GM19468 (cell line): ENCODE results near the gene SOD1.
"Not testable (repeated sequence)": the region's sequence is repeated elsewhere in the genome, so short reads cannot be mapped to it uniquely, and the experiment has no call there.

ENCODE experiments used
- ATAC-seq: cut with Tn5 transposase; IDR thresholded peaks from one replicate; pipeline ENCODE4 v1.9.1; 2021; ENCODE audit warnings: mild to moderate bottlenecking, moderate library complexity, moderate number of reproducible peaks; ENCODE audit not compliant: unreplicated experiment; ENCODE audit errors: extremely low read depth

Gene SOD1

DNA sequence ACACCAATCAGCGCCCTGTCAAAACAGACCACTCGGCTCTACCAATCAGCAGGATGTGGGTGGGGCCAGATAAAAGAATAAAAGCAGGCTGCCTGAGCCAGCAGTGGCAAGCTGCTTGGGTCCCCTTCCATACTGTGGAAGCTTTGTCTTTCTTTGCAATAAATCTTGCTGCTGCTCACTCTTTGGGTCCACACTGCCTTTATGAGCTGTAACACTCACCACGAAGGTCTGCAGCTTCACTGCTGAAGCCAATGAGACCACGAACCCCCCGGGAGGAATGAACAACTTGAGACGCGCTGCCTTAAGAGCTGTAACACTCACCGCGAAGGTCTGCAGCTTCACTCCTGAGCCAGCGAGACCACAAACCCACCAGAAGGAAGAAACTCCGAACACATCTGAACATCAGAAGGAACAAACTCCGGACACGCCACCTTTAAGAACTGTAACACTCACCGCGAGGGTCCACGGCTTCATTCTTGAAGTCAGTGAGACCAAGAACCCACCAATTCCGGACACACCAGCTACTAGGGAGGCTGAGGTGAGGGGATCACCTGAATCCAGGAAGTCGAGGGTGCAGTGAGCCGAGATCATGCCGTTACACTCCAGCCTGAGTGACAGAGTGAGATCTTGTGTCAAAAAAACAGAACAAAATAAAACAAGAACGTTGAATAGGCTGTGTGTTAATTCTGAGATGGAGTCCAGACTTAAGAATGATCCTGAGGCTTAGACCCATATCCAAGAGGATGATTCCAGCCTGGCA, 4.5 kb upstream of the SOD1 start:
- ATAC-seq = not testable (repeated sequence)

DNA sequence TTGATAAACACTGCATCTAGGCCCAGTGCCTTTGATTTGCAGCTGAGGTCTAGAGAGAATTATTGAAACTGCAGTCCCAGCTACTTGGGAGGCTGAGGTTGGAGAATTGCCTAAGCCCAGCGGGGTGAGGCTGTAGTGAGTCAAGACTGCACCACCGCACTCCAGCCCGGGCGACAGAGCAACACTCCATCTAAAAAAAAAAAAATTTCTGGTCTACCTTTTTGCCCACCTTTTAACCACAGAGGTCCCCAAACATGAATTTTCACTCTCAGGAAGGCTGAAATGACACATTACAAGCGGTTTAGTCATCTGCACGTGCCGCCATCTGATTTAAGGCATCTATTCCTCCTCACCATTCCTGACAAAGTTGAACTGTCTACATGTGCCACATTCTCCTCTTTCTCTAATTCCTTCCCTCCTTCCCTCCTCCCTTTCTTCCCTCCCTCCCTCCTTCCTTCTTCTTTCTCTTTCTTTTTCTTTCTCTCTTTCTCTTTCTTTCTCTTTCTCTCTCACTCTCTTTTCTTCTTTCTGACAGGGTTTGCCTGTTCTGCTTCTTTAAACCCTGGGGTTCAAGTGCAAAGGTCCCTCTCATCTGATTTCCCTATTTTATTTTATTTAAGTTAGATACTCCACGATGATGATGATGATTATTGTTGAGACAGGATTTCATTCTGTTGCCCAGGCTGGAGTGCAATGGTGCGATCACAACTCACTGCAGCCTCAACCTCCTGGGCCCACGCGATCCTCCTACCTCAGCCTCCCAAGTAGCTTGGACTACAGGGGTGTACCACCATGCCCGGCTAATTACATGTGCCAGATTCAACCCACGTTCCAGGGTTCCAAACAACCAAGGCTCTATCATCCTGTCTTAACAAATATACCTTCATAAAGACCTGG, 3.0 kb upstream of the SOD1 start:
- no peak for ATAC-seq

DNA sequence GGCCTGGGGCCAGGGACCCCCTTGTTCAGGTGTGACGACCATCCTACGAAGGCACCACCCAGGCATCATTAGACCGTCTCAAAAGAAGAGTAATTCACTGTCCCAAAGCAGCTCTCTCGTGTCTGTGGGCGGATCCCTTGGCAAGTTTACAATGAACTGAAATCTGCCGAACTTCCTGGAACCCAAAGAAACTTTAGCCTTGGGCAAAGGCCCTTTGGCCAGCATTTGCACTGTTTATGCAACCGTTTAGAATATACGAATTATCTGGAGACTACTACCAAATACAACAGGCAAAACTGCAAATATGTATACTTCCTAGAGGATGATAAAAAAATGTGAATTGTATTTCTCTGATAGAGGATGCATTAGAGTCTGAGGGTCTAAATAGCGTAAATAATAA, 1.4 kb upstream of the SOD1 start:
- ATAC-seq = no peak

DNA sequence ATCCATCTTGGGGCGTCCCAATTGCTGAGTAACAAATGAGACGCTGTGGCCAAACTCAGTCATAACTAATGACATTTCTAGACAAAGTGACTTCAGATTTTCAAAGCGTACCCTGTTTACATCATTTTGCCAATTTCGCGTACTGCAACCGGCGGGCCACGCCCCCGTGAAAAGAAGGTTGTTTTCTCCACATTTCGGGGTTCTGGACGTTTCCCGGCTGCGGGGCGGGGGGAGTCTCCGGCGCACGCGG, 282 bp upstream of the SOD1 start:
- ATAC-seq = no peak

DNA sequence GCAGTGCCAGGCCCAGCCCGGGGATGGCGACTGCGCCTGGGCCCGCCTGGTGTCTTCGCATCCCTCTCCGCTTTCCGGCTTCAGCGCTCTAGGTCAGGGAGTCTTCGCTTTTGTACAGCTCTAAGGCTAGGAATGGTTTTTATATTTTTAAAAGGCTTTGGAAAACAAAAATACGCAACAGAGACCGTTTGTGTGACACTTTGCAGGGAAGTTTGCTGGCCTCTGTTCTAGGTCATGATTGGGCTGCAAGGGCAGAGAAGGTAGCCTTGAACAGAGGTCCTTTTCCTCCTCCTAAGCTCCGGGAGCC, 719 bp downstream of the SOD1 start:
- no peak for ATAC-seq

DNA sequence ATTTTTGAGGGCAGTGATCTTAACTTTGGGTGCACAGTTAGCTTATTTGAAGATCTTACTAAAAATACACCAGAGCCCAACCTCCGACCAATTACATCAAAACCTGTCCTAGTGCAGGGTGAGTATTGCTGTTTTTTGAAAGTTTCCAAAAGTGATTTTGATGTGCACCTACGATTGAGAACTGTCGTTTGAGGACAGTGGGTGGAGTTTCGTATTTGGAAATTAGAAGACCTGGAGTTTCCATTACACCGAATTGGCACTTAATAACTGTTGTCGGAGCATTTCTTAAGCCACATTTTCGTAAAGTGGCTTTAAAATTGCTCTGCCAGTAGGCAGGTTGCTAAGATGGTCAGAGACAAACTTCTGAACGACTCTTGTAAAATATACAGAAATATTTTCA, 1.1 kb downstream of the SOD1 start:
- ATAC-seq = no peak

DNA sequence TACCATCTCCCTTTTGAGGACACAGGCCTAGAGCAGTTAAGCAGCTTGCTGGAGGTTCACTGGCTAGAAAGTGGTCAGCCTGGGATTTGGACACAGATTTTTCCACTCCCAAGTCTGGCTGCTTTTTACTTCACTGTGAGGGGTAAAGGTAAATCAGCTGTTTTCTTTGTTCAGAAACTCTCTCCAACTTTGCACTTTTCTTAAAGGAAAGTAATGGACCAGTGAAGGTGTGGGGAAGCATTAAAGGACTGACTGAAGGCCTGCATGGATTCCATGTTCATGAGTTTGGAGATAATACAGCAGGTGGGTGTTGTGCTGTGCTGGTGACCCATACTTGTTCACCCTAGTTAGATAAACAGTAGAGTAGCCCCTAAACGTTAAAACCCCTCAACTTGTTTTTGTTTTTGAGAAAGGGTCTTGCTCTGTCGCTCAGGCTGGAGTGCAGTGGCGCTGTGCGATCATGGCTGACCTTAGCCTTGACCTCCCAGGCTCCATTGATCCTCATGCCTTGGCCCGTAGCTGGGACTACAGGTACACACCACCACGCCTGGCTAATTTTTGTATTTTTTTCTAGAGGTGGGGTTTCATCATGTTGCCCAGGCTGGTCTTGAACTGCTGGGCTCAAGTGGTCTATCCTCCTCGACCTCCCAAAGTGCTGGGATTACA, 4.2 kb downstream of the SOD1 start:
- no peak for ATAC-seq

DNA sequence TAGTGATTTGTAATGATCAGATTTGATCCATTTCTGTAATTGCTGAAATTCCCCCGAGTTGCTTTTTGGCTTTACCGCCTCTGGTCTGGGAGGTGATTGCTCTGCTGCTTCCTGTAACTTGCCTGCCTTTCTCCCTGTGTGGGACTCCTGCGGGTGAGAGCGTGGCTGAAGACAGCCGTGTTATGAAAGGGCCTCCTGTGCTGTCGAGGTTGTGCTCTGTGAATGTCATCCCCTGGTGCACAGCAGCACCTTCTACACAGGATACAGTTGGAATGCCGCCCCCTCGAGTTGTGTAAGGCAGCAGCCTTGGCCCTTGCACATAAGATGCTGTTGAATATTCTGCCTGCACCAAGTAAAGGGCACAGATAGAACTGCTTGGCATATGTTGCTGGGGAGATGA, 5.9 kb downstream of the SOD1 start:
- no peak for ATAC-seq

DNA sequence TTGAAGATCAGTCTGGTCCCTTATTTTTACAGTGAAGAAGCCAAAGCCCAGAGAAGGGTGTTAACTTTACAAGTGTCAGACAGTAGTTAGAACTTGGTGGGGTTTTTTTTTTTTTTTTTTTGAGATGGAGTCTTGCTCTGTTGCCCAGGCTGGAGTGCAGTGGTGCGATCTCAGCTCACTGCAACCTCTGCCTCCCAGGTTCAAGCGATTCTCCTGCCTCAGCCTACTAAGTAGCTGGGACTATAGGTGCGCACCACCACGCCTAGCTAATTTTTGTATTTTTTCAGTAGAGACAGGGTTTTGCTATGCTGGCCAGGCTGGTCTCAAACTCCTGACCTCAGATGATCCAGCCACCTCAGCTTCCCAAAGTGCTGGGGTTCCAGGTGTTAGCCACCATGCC, 6.4 kb downstream of the SOD1 start:
- ATAC-seq = not testable (repeated sequence)

DNA sequence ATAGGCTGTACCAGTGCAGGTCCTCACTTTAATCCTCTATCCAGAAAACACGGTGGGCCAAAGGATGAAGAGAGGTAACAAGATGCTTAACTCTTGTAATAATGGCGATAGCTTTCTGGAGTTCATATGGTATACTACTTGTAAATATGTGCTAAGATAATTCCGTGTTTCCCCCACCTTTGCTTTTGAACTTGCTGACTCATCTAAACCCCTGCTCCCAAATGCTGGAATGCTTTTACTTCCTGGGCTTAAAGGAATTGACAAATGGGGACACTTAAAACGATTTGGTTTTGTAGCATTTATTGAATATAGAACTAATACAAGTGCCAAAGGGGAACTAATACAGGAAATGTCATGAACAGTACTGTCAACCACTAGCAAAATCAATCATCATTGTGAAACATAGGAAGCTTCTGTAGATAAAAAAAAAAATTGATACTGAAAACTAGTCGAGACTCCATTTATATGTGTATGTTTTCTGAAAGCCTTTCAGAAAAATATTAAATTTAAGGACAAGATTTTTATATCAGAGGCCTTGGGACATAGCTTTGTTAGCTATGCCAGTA, 7.0 kb downstream of the SOD1 start:
- ATAC-seq = no peak

DNA sequence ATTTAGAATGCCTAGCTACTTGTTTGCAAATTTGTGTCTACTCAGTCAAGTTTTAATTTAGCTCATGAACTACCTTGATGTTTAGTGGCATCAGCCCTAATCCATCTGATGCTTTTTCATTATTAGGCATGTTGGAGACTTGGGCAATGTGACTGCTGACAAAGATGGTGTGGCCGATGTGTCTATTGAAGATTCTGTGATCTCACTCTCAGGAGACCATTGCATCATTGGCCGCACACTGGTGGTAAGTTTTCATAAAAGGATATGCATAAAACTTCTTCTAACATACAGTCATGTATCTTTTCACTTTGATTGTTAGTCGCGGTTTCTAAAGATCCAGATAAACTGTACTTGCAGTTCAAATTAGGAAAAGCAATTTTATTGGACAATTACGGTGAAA, 7.6 kb downstream of the SOD1 start:
- no peak for ATAC-seq

DNA sequence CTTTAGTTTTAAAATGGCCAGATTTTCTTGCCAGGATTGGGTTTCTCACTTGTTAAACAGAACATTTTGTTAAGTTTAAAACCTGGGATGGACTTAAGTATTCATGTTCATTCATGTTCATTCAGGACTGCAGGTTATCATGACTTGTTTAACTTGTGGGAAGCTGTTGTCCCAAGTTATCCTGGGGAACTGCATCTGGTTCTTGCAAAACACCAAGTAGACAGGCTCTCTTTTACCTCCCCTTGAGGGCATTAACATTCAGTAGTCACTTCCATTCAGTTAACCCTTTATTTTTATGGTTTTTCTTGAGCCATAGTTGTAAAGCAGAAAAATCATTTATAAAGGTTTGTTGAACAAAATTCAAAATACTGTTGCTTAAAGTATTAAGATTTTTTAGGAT, 8.1 kb downstream of the SOD1 start:
- no peak for ATAC-seq

DNA sequence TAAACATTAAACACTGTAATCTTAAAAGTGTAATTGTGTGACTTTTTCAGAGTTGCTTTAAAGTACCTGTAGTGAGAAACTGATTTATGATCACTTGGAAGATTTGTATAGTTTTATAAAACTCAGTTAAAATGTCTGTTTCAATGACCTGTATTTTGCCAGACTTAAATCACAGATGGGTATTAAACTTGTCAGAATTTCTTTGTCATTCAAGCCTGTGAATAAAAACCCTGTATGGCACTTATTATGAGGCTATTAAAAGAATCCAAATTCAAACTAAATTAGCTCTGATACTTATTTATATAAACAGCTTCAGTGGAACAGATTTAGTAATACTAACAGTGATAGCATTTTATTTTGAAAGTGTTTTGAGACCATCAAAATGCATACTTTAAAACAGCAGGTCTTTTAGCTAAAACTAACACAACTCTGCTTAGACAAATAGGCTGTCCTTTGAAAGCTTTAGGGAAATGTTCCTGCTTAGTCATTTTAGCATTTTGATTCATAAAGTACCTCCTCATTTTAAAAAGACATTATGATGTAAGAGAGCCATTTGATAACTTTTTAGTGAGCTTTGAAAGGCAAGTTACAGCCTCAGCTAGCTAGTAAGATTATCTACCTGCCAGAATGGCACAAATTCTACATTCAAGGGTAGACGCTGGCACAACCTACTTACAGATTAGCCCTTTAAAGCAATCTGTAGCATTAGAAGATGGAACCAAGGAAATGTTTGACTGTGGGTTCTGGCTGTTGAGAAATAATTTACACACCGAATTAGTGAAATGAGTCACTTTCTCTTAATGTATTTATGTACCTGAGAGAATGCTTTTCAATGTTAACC, 9.4 kb downstream of the SOD1 start:
- no peak for ATAC-seq

DNA sequence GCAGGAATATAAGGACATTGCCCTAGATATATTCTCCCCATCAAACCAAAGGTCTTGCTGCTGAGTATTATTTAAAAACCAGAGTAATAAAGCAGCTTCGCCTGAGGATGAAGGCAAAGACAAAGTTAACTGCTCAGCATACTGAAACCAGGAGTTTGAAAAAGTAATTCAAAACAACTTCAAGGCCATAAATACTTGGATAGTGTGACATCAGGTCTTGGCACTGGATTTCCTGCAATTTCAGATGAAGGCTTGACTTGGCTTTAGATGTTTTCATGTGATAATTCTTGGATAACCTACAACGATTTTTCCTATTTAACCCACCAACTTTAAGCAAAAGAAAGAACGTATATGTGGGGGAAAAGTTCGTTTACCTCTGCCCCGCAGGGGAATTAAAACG, 10.6 kb downstream of the SOD1 start:
- ATAC-seq = no peak

DNA sequence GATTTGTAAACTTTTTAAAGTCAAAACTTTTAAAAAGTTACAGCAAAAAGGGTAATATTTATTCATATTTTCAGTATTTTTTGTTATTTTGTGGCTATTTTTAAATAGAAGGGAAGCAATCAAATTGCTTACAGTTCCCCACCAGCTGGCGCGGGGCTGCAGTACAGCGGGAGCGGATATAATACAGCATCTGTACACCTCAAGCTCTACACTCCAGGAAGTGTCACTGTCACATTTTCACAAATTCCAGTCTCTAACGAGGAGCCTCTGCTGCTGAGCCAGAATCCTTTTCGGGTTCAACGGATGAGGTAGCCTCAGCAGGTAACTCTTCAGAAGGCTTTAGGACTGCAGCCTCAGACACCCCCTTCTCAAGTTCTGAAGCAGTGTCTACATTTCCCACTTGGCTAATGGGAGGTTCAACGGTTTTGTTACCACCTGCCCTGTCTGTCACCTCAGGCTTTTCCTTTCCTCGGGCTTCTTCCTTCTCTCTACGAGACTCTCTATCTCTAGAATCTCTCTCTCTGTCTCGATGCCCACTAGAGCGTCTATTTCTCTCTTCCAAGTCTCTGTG, 11.7 kb downstream of the SOD1 start:
- no peak for ATAC-seq

DNA sequence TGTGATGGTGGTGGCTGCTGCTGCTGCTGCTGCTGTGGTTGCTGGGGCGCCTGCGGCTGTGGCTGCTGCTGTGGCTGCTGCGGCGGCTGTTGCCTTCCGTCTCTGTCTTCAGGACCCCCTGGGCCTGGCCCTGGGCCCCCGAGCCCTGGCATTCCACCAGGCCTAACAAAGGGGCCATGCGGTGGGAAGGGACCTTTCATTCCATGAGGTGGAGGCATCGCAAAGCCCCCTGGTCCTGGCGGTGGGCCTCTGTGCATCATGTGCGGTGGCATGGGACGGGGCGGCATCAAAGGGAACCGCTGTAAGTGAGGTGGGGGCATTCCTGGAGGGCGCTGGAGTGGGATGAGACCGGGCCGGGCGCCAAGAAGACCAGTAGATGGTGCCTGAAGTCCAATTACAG, 12.4 kb downstream of the SOD1 start:
- no peak for ATAC-seq

DNA sequence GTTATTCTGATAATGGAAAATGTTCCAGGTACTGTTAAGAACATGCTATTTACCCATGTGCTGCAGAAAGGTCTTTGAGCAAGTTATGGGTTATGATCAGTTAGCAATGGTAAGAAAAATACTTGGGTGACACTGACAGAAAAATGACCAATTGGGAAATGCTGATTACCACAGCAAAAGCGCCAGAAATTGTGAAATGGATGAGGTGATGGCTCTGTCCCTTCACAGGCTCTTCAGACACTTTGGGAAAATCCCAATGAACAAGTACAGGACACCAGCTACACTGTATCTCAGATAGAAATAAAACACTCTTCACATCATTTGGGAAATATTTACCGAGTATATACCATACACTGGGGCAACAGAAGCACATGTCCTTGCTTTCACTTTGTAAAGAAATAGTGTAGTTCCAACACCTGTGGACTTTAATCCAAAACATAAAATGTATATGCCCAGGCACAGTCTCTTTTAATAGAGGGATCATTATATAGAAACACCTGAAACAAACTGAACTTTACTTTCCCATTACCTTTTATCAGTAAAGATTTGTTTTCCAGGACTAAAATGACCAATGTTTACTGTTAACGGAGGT, 13.9 kb downstream of the SOD1 start:
- no peak for ATAC-seq

DNA sequence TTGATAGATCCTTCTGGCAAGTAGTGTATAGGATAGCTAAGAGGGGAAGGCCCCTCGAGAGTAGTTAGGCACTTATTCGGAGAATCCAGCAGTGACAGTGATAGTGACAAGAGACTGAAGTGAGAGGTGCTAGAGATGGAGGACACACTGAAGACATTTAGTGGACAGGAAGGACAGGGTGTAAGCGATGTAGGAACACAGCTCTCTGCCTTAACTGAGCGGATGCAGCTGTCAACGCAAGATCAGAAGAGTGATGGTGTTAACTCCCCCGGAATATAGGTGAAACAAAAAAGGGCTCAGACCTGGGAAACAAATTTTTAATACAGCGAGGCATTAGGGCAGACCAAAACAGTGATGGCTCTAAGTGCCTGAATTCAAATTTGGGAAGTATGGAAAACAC, 15.8 kb downstream of the SOD1 start:
- no peak for ATAC-seq

DNA sequence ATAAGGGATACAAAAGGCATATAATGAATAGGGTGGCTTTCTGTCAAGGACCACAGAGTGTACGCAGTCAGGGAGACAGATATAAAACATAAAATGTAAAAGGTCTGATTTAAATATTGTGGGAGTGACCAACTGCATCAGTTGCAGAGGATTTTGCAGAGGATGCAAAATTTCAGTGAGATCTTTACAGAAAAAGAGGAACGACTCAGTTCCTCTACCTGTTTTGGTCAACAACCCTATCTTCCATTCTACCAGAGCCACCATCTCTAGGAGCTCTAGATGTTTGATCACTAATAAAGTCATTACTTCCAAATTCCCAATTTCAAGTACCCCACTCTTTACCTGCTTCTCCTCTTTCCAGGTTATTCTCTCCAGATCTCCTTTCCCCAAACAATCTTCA, 16.5 kb downstream of the SOD1 start:
- no peak for ATAC-seq

DNA sequence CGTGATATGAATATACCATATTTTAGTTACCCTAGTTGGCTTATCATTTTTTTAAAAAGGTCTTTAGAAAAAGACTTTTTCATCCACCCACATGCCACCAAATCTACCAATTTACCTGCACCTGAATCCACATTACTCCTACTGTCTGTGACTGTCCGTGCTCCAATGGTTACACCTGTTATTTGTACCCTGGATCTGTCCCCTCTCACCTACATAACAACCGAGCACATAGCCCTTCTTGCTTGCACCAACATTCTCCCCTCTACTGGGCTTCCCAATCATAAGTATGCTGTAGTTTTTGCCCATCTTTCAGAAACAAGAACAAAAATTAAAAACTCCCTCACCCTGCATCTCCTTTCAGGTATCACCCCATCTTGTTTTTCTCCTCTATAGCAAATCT, 17.6 kb downstream of the SOD1 start:
- no peak for ATAC-seq
